Calu3 (cell line): Measurements from ENCODE around the gene RYR1. TPM values are rescaled to one million over a fixed set of nuclear protein-coding genes. Genes with fewer than 3 reads are reported as not detected.

ENCODE experiments used
- BruUV-seq: library from RNA; stranded (reverse); fragments of 400-500 nt; replicated peaks from 2 replicates; lab custom pipeline; 2021; lab: Mats Ljungman, UMichigan
- CTCF ChIA-PET: fragments of 300-600 bp; sonication (Branson Sonifier 250); formaldehyde crosslinking; loops from one replicate; lab custom pipeline; 2022; ENCODE audit warnings: antibody characterized with exemption; lab: Charles Lee
- DNase-seq: peaks from one replicate; pipeline ENCODE4 v3.0.0; 2022
- H3K27ac Mint-ChIP-seq: one replicate; pipeline ENCODE4 v1.8.0; 2022; ENCODE audit warnings: mixed read lengths; ENCODE audit not compliant: unreplicated experiment
- H3K27me3 Mint-ChIP-seq: one replicate; pipeline ENCODE4 v1.8.0; 2022; ENCODE audit warnings: mixed read lengths; ENCODE audit not compliant: unreplicated experiment
- H3K36me3 Mint-ChIP-seq: one replicate; pipeline ENCODE4 v1.8.0; 2022; ENCODE audit warnings: mild to moderate bottlenecking, moderate library complexity, mixed read lengths; ENCODE audit not compliant: insufficient read depth, unreplicated experiment
- H3K4me1 Mint-ChIP-seq: one replicate; pipeline ENCODE4 v1.8.0; 2022; ENCODE audit warnings: mild to moderate bottlenecking, low read depth, mixed read lengths; ENCODE audit not compliant: unreplicated experiment
- H3K4me3 Mint-ChIP-seq: one replicate; pipeline ENCODE4 v1.8.0; 2022; ENCODE audit warnings: mild to moderate bottlenecking, low read depth, moderate library complexity, mixed read lengths; ENCODE audit not compliant: unreplicated experiment
- H3K9me3 Mint-ChIP-seq: one replicate; pipeline ENCODE4 v1.8.0; 2022; ENCODE audit warnings: low read depth, mixed read lengths; ENCODE audit not compliant: unreplicated experiment
- CTCF ChIP-seq: fragments of 200-600 bp; IDR thresholded peaks from one replicate; pipeline ENCODE4 v1.8.0; 2022; ENCODE audit warnings: antibody characterized with exemption; ENCODE audit not compliant: unreplicated experiment
- intact Hi-C: fragments of 100-400 bp; cut with micrococcal nuclease; formaldehyde crosslinking; loops from one replicate; pipeline ENCODE4 v1.10.0; 2022; ENCODE audit not compliant: unreplicated experiment
- total RNA-seq: library from RNA; stranded (reverse); gene quantifications from 2 replicates; pipeline ENCODE4 v1.2.3, GENCODE V29; 2022

Gene RYR1
- total RNA-seq, 1 experiment from 2014 or later: 1.4 TPM

GRCh38 chr19:38532939-38533338 is 99.4 kb downstream of the RYR1 start:
- H3K36me3 Mint-ChIP-seq: no peaks in the 10 kb centered on the region
- intact Hi-C loops: no loop called here
- no peak for DNase-seq
- H3K27ac Mint-ChIP-seq: no peak overlapping the region
- H3K4me1 Mint-ChIP-seq: no peaks in the 10 kb centered on the region
- H3K4me3 Mint-ChIP-seq: no peak overlapping the region
- peaks cover 49% of the 10 kb centered on the region for H3K27me3 Mint-ChIP-seq
- CTCF ChIA-PET: no interaction called here
- H3K9me3 Mint-ChIP-seq: peaks cover 9% of the 10 kb centered on the region
- no TSS peak for BruUV-seq
- TF ChIP-seq CTCF: no peak

GRCh38 chr19:38534574-38534973 is 101.1 kb downstream of the RYR1 start:
- no TSS peak for BruUV-seq
- no peaks in the 10 kb centered on the region for H3K36me3 Mint-ChIP-seq
- H3K9me3 Mint-ChIP-seq: peaks cover 11% of the 10 kb centered on the region
- H3K4me3 Mint-ChIP-seq: no peak overlapping the region
- H3K27ac Mint-ChIP-seq: no peak overlapping the region
- no peak for DNase-seq
- peaks cover 38% of the 10 kb centered on the region for H3K27me3 Mint-ChIP-seq
- CTCF ChIA-PET: no interaction called here
- H3K4me1 Mint-ChIP-seq: peaks cover 16% of the 10 kb centered on the region
- TF ChIP-seq CTCF: no peak
- intact Hi-C loops: no loop called here

GRCh38 chr19:38535212-38535611 is 101.7 kb downstream of the RYR1 start:
- CTCF ChIA-PET: no interaction called here
- Mint-ChIP-seq H3K27me3 (peaks cover 38% of the 10 kb centered on the region), H3K4me1 (peaks cover 17% of the 10 kb centered on the region), H3K9me3 (peaks cover 11% of the 10 kb centered on the region), H3K36me3 (no peaks in the 10 kb centered on the region), H3K27ac (no peak overlapping the region), H3K4me3 (no peak overlapping the region)
- BruUV-seq: no TSS peak
- DNase-seq: no peak
- intact Hi-C loops: no loop called here
- no peak for TF ChIP-seq CTCF

GRCh38 chr19:38537071-38537936 is 103.8 kb downstream of the RYR1 start:
- peaks cover 17% of the 10 kb centered on the region for H3K4me1 Mint-ChIP-seq
- DNase-seq: no peak
- CTCF ChIA-PET: no interaction called here
- H3K4me3 Mint-ChIP-seq: no peak overlapping the region
- H3K9me3 Mint-ChIP-seq: peaks cover 11% of the 10 kb centered on the region
- no peaks in the 10 kb centered on the region for H3K36me3 Mint-ChIP-seq
- no peak for TF ChIP-seq CTCF
- intact Hi-C loops: no loop called here
- no peak overlapping the region for H3K27ac Mint-ChIP-seq
- peaks cover 36% of the 10 kb centered on the region for H3K27me3 Mint-ChIP-seq
- BruUV-seq: no TSS peak
